ENCODE measurements around the gene ADAM30.

The ADAM30 gene

DNA sequence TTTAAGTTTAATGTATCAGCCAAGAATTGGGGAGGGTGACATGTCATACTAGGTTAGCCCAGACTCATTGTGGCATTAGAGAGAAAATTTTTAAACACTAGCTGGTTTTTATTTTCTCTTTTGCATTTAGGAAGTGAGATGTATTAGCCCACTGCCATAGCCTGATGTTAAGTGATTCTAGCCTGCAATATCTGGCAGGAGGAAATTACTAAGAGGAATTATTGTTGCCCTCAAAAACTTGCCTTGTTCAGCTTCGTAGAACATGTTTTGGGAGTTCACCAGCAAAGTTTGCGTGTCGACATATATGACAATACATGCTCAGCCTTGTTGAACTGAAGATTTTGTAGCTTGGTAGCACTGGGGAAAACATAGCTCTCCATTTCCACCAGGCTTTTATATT is 12.5 kb downstream of the ADAM30 start:
- ChIA-PET CTCF (interaction anchor here (1.1 to 1.4 kb wide), 4 partner anchors 10 to 45 kb away, joined by 3 to 5 read pairs (median 4); no protein-coding TSS in a partner anchor), POLR2A (no interaction called here)
- DNase-seq (ENCODE audit: extremely low spot score) = no peak
- TF ChIP-seq, protein P1, sequence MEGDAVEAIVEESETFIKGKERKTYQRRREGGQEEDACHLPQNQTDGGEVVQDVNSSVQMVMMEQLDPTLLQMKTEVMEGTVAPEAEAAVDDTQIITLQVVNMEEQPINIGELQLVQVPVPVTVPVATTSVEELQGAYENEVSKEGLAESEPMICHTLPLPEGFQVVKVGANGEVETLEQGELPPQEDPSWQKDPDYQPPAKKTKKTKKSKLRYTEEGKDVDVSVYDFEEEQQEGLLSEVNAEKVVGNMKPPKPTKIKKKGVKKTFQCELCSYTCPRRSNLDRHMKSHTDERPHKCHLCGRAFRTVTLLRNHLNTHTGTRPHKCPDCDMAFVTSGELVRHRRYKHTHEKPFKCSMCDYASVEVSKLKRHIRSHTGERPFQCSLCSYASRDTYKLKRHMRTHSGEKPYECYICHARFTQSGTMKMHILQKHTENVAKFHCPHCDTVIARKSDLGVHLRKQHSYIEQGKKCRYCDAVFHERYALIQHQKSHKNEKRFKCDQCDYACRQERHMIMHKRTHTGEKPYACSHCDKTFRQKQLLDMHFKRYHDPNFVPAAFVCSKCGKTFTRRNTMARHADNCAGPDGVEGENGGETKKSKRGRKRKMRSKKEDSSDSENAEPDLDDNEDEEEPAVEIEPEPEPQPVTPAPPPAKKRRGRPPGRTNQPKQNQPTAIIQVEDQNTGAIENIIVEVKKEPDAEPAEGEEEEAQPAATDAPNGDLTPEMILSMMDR (IDR thresholded peaks at IDR 0.05; ENCODE audit: control extremely low read depth, extremely low read depth, low read depth, missing control alignments) = no peak

DNA sequence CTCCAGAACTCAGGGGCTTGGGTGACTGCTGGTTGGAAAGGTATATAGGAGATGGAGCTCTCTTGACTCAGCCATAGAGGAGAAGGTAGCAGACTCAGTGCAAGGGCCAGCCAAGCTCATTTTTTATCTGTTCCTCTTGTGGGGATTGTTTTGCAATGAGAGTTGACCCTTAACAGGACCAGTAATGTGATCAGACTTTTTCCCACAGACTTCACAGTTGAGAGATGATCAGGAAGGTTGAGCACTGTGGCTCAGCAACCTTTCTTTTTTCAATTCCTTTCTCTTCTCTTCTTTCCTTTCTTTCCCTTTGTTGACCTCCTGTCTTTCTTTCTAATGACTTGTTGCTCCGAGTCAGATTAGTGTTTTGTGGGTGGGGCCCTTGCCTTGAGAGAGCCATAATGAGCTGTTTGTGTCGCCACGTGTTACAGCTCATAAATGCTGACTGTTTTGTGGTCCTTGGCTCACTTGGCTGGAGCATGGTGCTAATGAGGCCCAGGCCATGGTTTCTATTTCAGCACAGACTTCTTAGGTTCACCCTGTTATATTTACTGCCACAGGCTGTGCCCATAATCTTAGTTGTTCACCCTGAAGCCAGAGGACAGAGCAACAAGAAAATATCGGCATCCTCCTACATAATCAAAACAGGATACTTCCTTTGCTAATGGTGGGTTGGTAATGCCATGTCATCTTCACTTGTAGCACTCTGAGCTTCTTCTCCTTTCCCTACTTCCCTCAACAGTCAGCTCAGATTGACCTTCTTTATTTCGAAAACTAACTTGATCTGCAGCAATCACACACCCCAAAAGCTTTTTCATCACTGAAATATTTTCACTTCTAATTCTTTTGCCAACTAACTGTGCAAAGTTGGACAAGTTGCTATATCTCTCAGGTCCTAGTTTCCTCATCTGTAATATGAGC is 13.9 kb downstream of the ADAM30 start:
- ChIA-PET CTCF (interaction anchor here (0.6 to 1.6 kb wide), 3 partner anchors 12 to 66 kb away, joined by 3 to 4 read pairs (median 4); no protein-coding TSS in a partner anchor), POLR2A (no interaction called here)
- TF ChIP-seq, protein P1 (IDR thresholded peaks at IDR 0.05; ENCODE audit: control extremely low read depth, extremely low read depth, low read depth, missing control alignments) = no peak
- DNase-seq (ENCODE audit: extremely low spot score) = no peak

DNA sequence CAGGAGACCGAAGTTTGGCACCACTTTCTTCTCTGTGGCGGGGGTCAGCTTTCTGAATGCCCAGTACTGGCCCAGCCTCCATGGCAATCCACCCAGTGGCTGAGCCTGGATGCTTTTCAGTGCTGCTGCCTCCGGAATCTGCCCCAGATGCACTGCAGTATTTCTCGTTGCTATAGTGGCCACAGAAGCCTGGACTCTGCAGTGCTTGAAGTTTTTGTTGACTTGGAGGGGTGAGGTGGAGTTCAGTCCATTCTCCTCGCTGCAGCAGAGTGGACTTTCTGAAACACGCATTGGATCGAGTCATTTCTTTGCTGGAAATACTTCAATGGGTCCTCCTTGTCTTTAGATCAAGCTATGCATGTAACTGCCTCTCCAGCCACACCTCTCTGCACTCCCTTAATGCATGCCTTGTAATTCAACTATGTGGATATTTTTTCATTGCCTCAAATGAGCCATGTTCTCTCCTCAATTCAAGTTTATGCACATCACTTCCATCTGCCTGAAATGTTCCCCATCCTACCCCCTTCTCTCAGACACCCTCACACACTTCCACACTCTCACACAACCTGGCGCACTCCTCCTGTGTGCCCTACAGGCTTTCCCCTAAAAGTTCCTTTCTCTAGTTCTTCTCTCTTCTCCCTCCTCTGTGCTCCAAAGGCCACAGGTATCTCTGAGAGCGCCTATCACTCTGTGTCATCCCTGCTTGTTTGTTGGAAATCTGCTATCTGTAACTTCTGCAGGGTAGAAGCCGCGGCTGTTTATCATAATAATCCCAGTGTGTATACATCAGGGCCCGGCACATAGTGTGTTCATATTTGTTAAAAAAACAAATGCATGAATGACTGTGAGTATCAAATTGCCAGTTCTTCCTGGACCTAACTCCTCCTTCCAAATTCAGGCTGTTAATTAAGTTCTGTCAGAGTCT is 16.5 kb downstream of the ADAM30 start:
- TF ChIP-seq, protein P1 (IDR thresholded peaks at IDR 0.05; ENCODE audit: control extremely low read depth, extremely low read depth, low read depth, missing control alignments) = no peak
- ChIA-PET POLR2A (no interaction called here), CTCF (interaction anchor here (1.4 to 2.3 kb wide), 2 partner anchors 11 to 36 kb away, joined by 3 to 9 read pairs; no protein-coding TSS in a partner anchor)
- no peak for DNase-seq (ENCODE audit: extremely low spot score)

DNA sequence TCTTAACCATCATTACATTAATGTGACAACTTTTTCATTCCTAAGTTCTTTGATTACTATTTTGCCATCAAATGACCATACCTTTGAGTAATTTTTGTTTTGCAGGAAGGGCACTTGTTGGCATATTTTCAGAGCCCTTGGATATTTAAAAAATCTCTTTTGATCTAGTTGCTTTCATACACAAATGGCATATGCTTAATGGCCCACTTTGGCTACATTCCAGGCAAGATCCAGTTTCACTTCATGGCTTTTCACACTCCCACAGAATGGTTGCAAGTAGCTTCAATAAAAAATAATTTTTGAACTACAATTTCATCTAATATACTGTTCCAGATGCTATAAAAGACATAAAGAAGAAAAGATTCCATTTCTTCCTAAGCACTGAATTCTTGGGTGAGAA is 18.1 kb downstream of the ADAM30 start:
- DNase-seq (ENCODE audit: extremely low spot score) = no peak
- POLR2A ChIA-PET = no interaction called here
- CTCF ChIA-PET = interaction anchor here (0.7 to 2.3 kb wide), 4 partner anchors 8 to 203 kb away, joined by 3 to 9 read pairs (median 5); no protein-coding TSS in a partner anchor
- TF ChIP-seq, protein P1 (IDR thresholded peaks at IDR 0.05; ENCODE audit: control extremely low read depth, extremely low read depth, low read depth, missing control alignments) = no peak

DNA sequence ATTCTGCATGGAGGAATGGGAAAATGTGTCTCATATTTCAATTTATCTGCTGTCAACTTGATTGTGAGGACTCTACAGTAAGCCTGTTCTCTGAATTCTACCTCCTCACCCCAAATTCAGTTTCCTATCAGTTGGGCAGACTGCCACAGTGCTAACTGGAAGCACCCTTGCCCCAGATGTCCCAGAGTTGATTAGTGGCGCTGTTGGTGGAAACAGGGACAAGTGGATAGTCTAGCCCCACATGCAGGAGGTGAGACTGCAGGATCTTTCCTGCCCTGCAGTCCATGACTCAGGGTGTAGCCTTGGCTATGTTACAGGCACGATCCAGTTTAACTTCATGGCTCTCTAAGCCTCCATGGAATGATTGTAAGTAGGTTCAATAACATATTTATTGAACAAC is 22.1 kb downstream of the ADAM30 start:
- TF ChIP-seq, protein P1 (IDR thresholded peaks at IDR 0.05; ENCODE audit: control extremely low read depth, extremely low read depth, low read depth, missing control alignments) = no peak
- no peak for DNase-seq (ENCODE audit: extremely low spot score)
- ChIA-PET CTCF (interaction anchor here (0.9 kb wide), 2 partner anchors 10 to 13 kb away, joined by 3 read pairs; no protein-coding TSS in a partner anchor), POLR2A (no interaction called here)

Measured in GM10248 (cell line).